Neuronal stem cell (in vitro differentiated cells): Measurements from ENCODE around the gene NFASC.

Experiments
- DNase-seq: peaks from one replicate; pipeline ENCODE4 v3.0.0-alpha.2; 2013; ENCODE audit warnings: low spot score
- H2AFZ ChIP-seq: one replicate; pipeline ENCODE4 v1.6.1; 2013; ENCODE audit warnings: mild to moderate bottlenecking, low read length, inconsistent platforms
- H2AK5ac ChIP-seq: 2 replicates; pipeline ENCODE4 v1.6.1; 2013; ENCODE audit warnings: low read depth, mild to moderate bottlenecking, inconsistent platforms, low read length, moderate library complexity, mixed read lengths
- H2BK120ac ChIP-seq: 2 replicates; pipeline ENCODE4 v1.6.1; 2013; ENCODE audit warnings: low read depth, mild to moderate bottlenecking, inconsistent platforms, low read length, moderate library complexity, mixed read lengths
- H2BK12ac ChIP-seq: one replicate; pipeline ENCODE4 v1.6.1; 2013; ENCODE audit warnings: low read length, inconsistent platforms
- H2BK15ac ChIP-seq: 2 replicates; pipeline ENCODE4 v1.6.1; 2013; ENCODE audit warnings: mild to moderate bottlenecking, low read length, inconsistent platforms, mixed read lengths
- H2BK5ac ChIP-seq: one replicate; pipeline ENCODE4 v1.6.1; 2013; ENCODE audit warnings: inconsistent platforms, mild to moderate bottlenecking, low read length, moderate library complexity
- H3K14ac ChIP-seq: one replicate; pipeline ENCODE4 v1.6.1; 2013; ENCODE audit warnings: low read length, inconsistent platforms
- H3K18ac ChIP-seq: 2 replicates; pipeline ENCODE4 v1.6.1; 2013; ENCODE audit warnings: low read length, inconsistent platforms
- H3K23ac ChIP-seq: 2 replicates; pipeline ENCODE4 v1.6.1; 2013; ENCODE audit warnings: low read depth, mild to moderate bottlenecking, mixed read lengths, low read length, inconsistent platforms; ENCODE audit not compliant: poor library complexity
- H3K27ac ChIP-seq: replicated peaks from 3 replicates; pipeline ENCODE4 v1.5.1; 2013; ENCODE audit warnings: low read length, inconsistent platforms
- H3K27me3 ChIP-seq, 3 experiments: 2 replicates each; pipeline ENCODE4 v1.6.1; 2013; ENCODE audit warnings: low read length in 3 of 3, mild to moderate bottlenecking in 2 of 3, inconsistent platforms in 1 of 3, low read depth in 1 of 3, mixed read lengths in 1 of 3, moderate library complexity in 1 of 3; ENCODE audit not compliant: control insufficient read depth in 3 of 3, insufficient read depth in 3 of 3
- H3K36me3 ChIP-seq, 2 donors: replicated peaks in 1 of 2; 2 replicates each; pipeline ENCODE4 v1.6.1; 2013; ENCODE audit warnings: low read length in 2 of 2; ENCODE audit not compliant: control insufficient read depth in 2 of 2, insufficient read depth in 2 of 2
- H3K4ac ChIP-seq: 2 replicates; pipeline ENCODE4 v1.6.1; 2013; ENCODE audit warnings: inconsistent platforms, mild to moderate bottlenecking, low read length, moderate library complexity
- H3K4me1 ChIP-seq, 2 donors: 1 replicate in 1 of 2; 2 replicates in 1 of 2; pipeline ENCODE4 v1.6.1; 2013; ENCODE audit warnings: low read length in 2 of 2, low read depth in 1 of 2; ENCODE audit not compliant: control insufficient read depth in 2 of 2, insufficient read depth in 1 of 2
- H3K4me2 ChIP-seq: one replicate; pipeline ENCODE4 v1.6.1; 2013; ENCODE audit warnings: mild to moderate bottlenecking, low read length, inconsistent platforms; ENCODE audit not compliant: insufficient read depth, poor library complexity, severe bottlenecking
- H3K4me3 ChIP-seq, 2 donors: 2 replicates each; pipeline ENCODE4 v1.5.1; 2013; ENCODE audit warnings: low read length in 2 of 2, mild to moderate bottlenecking in 2 of 2, inconsistent platforms in 1 of 2, moderate library complexity in 1 of 2
- H3K79me1 ChIP-seq: one replicate; pipeline ENCODE4 v1.6.1; 2013; ENCODE audit warnings: low read depth, mild to moderate bottlenecking, inconsistent platforms, low read length, moderate library complexity
- H3K9ac ChIP-seq: one replicate; pipeline ENCODE4 v1.6.1; 2013; ENCODE audit warnings: mild to moderate bottlenecking, low read depth, low read length, inconsistent platforms; ENCODE audit not compliant: poor library complexity
- H3K9me3 ChIP-seq, 2 donors: replicated peaks in 1 of 2; 2 replicates each; pipeline versions ENCODE3 to v1.6.1; 2013; ENCODE audit warnings: low read length in 2 of 2, mild to moderate bottlenecking in 2 of 2, inconsistent platforms in 1 of 2, low read depth in 1 of 2, mixed read lengths in 1 of 2, moderate library complexity in 1 of 2; ENCODE audit not compliant: control insufficient read depth in 2 of 2, insufficient read depth in 1 of 2
- H4K8ac ChIP-seq: one replicate; pipeline ENCODE4 v1.6.1; 2013; ENCODE audit warnings: low read depth, mild to moderate bottlenecking, inconsistent platforms, low read length, moderate library complexity
- H4K91ac ChIP-seq: one replicate; pipeline ENCODE4 v1.6.1; 2013; ENCODE audit warnings: low read length, low read depth, mild to moderate bottlenecking, inconsistent platforms; ENCODE audit not compliant: poor library complexity
- WGBS, 2 donors: extraction: QIAGEN DNeasy Blood & Tissue Kit; methylation state at CpG; one replicate each; pipeline ENCODE4 v1.1.7; 2013; ENCODE audit warnings: missing lambda C conversion rate in 2 of 2, mixed read lengths in 1 of 2; ENCODE audit not compliant: insufficient read length in 2 of 2, insufficient replicate concordance in 1 of 2; ENCODE audit errors: extremely low coverage in 2 of 2; 5-methylcytosine and 5-hydroxymethylcytosine counted together

The NFASC gene

DNA sequence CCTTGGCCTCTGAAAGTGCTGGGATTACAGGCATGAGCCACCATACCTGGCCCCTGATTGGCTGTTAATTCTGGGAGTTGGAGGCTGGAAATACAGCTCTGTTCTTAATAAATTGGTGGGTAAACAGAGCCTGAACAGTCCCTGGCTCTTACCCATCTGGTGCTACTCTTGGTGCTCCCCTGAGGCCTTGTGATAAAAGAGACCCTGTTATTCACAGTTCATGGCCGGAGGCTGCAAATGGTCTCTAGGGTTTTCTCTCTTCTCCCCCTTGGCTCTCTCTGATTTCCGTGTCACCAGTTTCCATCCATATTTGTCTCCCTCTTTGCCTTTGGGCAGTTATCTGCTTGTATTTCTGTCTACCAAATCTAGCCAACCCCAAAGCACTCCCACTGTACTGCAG, 17.2 kb downstream of the NFASC start:
- H2AFZ ChIP-seq, result no peak overlapping the region
- no peaks in the 10 kb centered on the region for H3K9me3 ChIP-seq
- H2BK5ac ChIP-seq, result no peak overlapping the region
- H3K27ac ChIP-seq, result no peak overlapping the region
- H3K23ac ChIP-seq, result no peak overlapping the region
- no peak overlapping the region for H2AK5ac ChIP-seq
- H3K4ac ChIP-seq, result no peak overlapping the region
- H3K36me3 ChIP-seq, result no peaks in the 10 kb centered on the region
- no peak overlapping the region for H3K4me2 ChIP-seq
- no peak for DNase-seq
- H4K8ac ChIP-seq, result no peak overlapping the region
- no peak overlapping the region for H3K18ac ChIP-seq
- H3K79me1 ChIP-seq, result no peaks in the 10 kb centered on the region
- WGBS, 2 donors, result no CpG with 5 or more reads among the region's 2 CpGs
- H3K9ac ChIP-seq, result no peak overlapping the region
- peaks cover 9 to 10% of the 10 kb centered on the region in 2 donors for H3K4me1 ChIP-seq
- H3K27me3 ChIP-seq, result no peaks in the 10 kb centered on the region
- H4K91ac ChIP-seq, result no peak overlapping the region
- no peak overlapping the region for H2BK15ac ChIP-seq
- H2BK120ac ChIP-seq, result no peak overlapping the region
- H3K14ac ChIP-seq, result no peak overlapping the region
- H2BK12ac ChIP-seq, result no peak overlapping the region
- no peak overlapping the region for H3K4me3 ChIP-seq

DNA sequence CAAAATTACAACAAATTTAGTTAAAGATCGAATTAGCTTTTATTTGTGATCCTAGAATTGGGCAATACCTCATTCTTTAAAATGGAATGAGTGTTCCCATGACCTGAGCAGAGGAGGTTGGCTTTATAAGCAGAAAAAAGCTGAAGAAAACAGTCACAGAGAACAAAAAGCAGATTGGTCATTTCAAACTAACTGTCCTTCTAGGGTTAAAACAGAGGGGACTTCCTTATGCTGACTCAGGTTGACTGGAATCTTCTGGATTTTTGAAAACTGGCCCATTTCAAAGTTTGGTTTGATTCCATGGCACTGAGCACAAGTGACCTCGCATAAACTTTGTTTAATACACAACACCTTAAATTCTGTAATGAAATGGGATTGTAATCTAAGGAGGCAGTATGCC, 17.6 kb downstream of the NFASC start:
- Histone ChIP-seq H3K27me3 (no peaks in the 10 kb centered on the region), H2BK15ac (no peak overlapping the region), H3K36me3 (no peaks in the 10 kb centered on the region), H3K4me1 (peaks cover 4 to 8% of the 10 kb centered on the region in 2 donors), H3K23ac (no peak overlapping the region), H3K4me2 (no peak overlapping the region), H3K18ac (no peak overlapping the region), H3K14ac (no peak overlapping the region), H4K91ac (no peak overlapping the region), H3K9me3 (no peaks in the 10 kb centered on the region), H2AK5ac (no peak overlapping the region), H3K9ac (no peak overlapping the region), H2BK12ac (no peak overlapping the region), H2BK120ac (no peak overlapping the region), H2BK5ac (no peak overlapping the region), H3K79me1 (no peaks in the 10 kb centered on the region), H3K4ac (no peak overlapping the region), H4K8ac (no peak overlapping the region), H3K4me3 (no peak overlapping the region), H2AFZ (no peak overlapping the region), H3K27ac (no peak overlapping the region)
- no peak for DNase-seq
- no CpG with 5 or more reads among the region's 2 CpGs for WGBS, 2 donors

- H2BK12ac ChIP-seq, result no peak overlapping the region
- H2BK5ac ChIP-seq, result no peak overlapping the region
- H2AK5ac ChIP-seq, result no peak overlapping the region
- WGBS, 2 donors, result no CpG with 5 or more reads among the region's 8 CpGs
- H2AFZ ChIP-seq, result no peak overlapping the region
- H3K4me3 ChIP-seq, result no peak overlapping the region
- H3K18ac ChIP-seq, result no peak overlapping the region
- no peak overlapping the region for H2BK120ac ChIP-seq
- H2BK15ac ChIP-seq, result no peak overlapping the region
- H3K14ac ChIP-seq, result no peak overlapping the region
- no peaks in the 10 kb centered on the region for H3K9me3 ChIP-seq
- no peak for DNase-seq
- no peaks in the 10 kb centered on the region for H3K79me1 ChIP-seq
- H3K4me2 ChIP-seq, result no peak overlapping the region
- H3K4me1 ChIP-seq, result peaks cover 0 to 2% of the 10 kb centered on the region in 2 donors
- no peak overlapping the region for H4K8ac ChIP-seq
- H3K36me3 ChIP-seq, result no peaks in the 10 kb centered on the region
- no peak overlapping the region for H3K27ac ChIP-seq
- H3K27me3 ChIP-seq, result no peaks in the 10 kb centered on the region
- no peak overlapping the region for H3K9ac ChIP-seq
- H3K23ac ChIP-seq, result no peak overlapping the region
- no peak overlapping the region for H3K4ac ChIP-seq
- H4K91ac ChIP-seq, result no peak overlapping the region
These were observed 19.2 kb downstream of the NFASC start for GRCh38 chr1:204889681-204890383.

DNA sequence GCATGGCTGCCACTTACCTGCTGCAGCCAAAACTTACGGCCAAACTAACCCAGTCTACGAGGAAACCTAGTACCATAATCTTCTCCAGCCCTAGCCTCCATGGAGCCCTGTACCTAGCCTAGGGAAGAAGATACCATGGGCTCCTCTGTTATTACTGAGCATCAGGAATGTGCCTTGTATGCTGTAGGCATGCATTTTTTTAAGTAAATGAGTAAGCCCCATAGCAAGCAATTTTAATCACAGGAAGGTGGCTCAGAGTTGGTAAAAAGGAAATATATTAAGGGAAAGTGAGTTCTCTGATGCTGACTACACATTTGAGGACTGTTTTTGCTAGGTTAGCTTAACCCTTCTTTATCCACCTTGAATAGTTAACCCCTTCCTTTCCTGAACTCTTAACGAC, 21.2 kb downstream of the NFASC start:
- H3K9me3 ChIP-seq, result no peaks in the 10 kb centered on the region
- no peak overlapping the region for H3K27ac ChIP-seq
- H2BK12ac ChIP-seq, result no peak overlapping the region
- H2BK120ac ChIP-seq, result no peak overlapping the region
- H3K18ac ChIP-seq, result no peak overlapping the region
- H2AK5ac ChIP-seq, result no peak overlapping the region
- H3K14ac ChIP-seq, result no peak overlapping the region
- no peaks in the 10 kb centered on the region for H3K79me1 ChIP-seq
- no peak overlapping the region for H3K9ac ChIP-seq
- no peak for DNase-seq
- H2AFZ ChIP-seq, result no peak overlapping the region
- no peak overlapping the region for H4K8ac ChIP-seq
- H3K4me1 ChIP-seq, result no peaks in the 10 kb centered on the region
- no peak overlapping the region for H2BK15ac ChIP-seq
- H3K27me3 ChIP-seq, result no peaks in the 10 kb centered on the region
- no peak overlapping the region for H3K23ac ChIP-seq
- no peak overlapping the region for H2BK5ac ChIP-seq
- H3K4me3 ChIP-seq, result no peak overlapping the region
- H3K4ac ChIP-seq, result no peak overlapping the region
- H3K36me3 ChIP-seq, result no peaks in the 10 kb centered on the region
- no CpG with 5 or more reads among the region's 3 CpGs for WGBS, 2 donors
- H3K4me2 ChIP-seq, result no peak overlapping the region
- H4K91ac ChIP-seq, result no peak overlapping the region
